H1 (cell line): Measurements from ENCODE around the gene HJURP. TPM values are rescaled to one million over a fixed set of nuclear protein-coding genes. Genes with fewer than 3 reads are reported as not detected.

ENCODE experiments used
- CBX5 ChIP-seq: fragments of 300-800, 300-1000 bp; sonication (generic); IDR thresholded peaks from 2 replicates; pipeline ENCODE4 v1.7.1; 2016; ENCODE audit warnings: antibody characterized with exemption, low read length, low read depth
- CTBP2 ChIP-seq: IDR thresholded peaks from 2 replicates; pipeline ENCODE4 v1.7.0; 2011; ENCODE audit warnings: borderline replicate concordance, mild to moderate bottlenecking, moderate library complexity, mixed read lengths, low read length; ENCODE audit not compliant: insufficient read depth, insufficient read length
- HDAC2 ChIP-seq, 2 experiments: fragments of 300-600 bp in 1 of 2; sonication (generic) in 1 of 2; IDR thresholded peaks; 2 replicates each; pipeline ENCODE4 v1.6.1; 2011 to 2012; ENCODE audit warnings: low read depth in 2 of 2, low read length in 2 of 2, mild to moderate bottlenecking in 2 of 2, moderate library complexity in 2 of 2, borderline replicate concordance in 1 of 2, inconsistent platforms in 1 of 2
- TAF7 ChIP-seq: optimal IDR thresholded peaks from 2 replicates; pipeline ENCODE3; 2011; ENCODE audit warnings: low read depth, mild to moderate bottlenecking, inconsistent platforms, low read length, moderate library complexity, borderline replicate concordance
- TEAD4 ChIP-seq: IDR thresholded peaks from 2 replicates; pipeline ENCODE4 v1.6.1; 2012; ENCODE audit warnings: low read depth, low read length, inconsistent platforms, mixed read lengths
- ZNF274 ChIP-seq: IDR thresholded peaks from 2 replicates; pipeline ENCODE4 v1.7.0; 2012; ENCODE audit warnings: low read length, borderline replicate concordance; ENCODE audit errors: extremely low read depth
- polyA plus RNA-seq, 7 experiments: library from polyadenylated mRNA; depleted of rRNA in 3 of 7; stranded (reverse) in 5 of 7; unstranded in 2 of 7; fragments of >200 nt in 5 of 7; fragments of 200-250 nt in 2 of 7; gene quantifications; 1 replicate in 5 of 7; 2 replicates in 1 of 7; 4 replicates in 1 of 7; pipeline versions ENCODE4 v1.2.1 to v1.2.3, GENCODE V29; 2011 to 2013; ENCODE audit warnings: missing spikeins in 2 of 7, mixed read lengths in 2 of 7
- total RNA-seq: library from RNA; stranded (reverse); fragmentation: NEBNext Ultra II Directional; extraction: Animal tissue kit (Norgen Biotek cat#: 25700); gene quantifications from 2 replicates; pipeline ENCODE4 v1.2.1, GENCODE V29; 2021

HJURP gene
- total and polyA plus RNA-seq, 2 of the 8 experiments (the other 6 are each of a cell fraction or from before 2014, with no cell fraction given): 49.3 to 60.5 TPM

DNA sequence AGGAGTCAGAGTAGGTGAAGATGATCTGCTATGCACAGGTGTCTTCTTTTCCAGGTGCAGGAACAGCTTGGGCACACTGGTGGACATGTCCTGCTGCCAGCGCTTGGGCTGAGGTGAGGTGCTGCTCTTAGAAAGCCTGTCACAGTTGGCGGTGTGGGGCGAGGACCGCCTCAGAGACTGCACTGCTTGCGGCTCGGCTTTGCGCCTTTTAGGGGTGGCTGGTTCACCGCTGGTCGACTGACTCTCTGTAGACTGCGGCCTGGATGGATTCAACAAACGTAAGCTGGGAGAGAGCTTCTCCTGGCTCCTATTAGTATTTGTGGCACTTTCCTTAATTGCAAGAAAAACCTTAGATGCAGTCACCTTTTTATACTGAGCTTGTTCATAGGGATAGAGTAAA is 12.1 kb upstream of the HJURP start (continued):
- TF ChIP-seq HDAC2 (IDR thresholded peaks at IDR 0.05; ENCODE audit: borderline replicate concordance in 1 of 2, low read depth in 2 of 2, low read length in 2 of 2) (no peak), TAF7 (no peak), CTBP2 (no peak), CBX5 (no peak), TEAD4 (no peak), ZNF274 (no peak)
